Adipocyte (in vitro differentiated cells): ENCODE measurements around the gene EHMT1.

ENCODE experiments used
- DNase-seq: peaks from one replicate; pipeline ENCODE4 v3.0.0-alpha.2; 2015; ENCODE audit warnings: low read depth
- H3K27me3 ChIP-seq: replicated peaks from 2 replicates; pipeline ENCODE4 v1.7.0; 2013; ENCODE audit warnings: mild to moderate bottlenecking, low read length, moderate library complexity; ENCODE audit not compliant: control insufficient read depth, insufficient read depth
- H3K36me3 ChIP-seq: 2 replicates; pipeline ENCODE4 v1.7.0; 2013; ENCODE audit warnings: low read length, mild to moderate bottlenecking, moderate library complexity; ENCODE audit not compliant: control insufficient read depth, insufficient read depth, severe bottlenecking
- H3K4me1 ChIP-seq: 2 replicates; pipeline ENCODE4 v1.7.0; 2013; ENCODE audit warnings: mild to moderate bottlenecking, low read length, moderate library complexity; ENCODE audit not compliant: control insufficient read depth, insufficient read depth
- H3K4me3 ChIP-seq: 2 replicates; pipeline ENCODE4 v1.7.0; 2013; ENCODE audit warnings: mild to moderate bottlenecking, low read length, moderate library complexity
- H3K9ac ChIP-seq: 2 replicates; pipeline ENCODE4 v1.7.0; 2013; ENCODE audit warnings: mild to moderate bottlenecking, low read length, moderate library complexity
- H3K9me3 ChIP-seq: 2 replicates; pipeline ENCODE4 v1.7.0; 2013; ENCODE audit warnings: mild to moderate bottlenecking, low read length, moderate library complexity; ENCODE audit not compliant: control insufficient read depth

Gene EHMT1

DNA sequence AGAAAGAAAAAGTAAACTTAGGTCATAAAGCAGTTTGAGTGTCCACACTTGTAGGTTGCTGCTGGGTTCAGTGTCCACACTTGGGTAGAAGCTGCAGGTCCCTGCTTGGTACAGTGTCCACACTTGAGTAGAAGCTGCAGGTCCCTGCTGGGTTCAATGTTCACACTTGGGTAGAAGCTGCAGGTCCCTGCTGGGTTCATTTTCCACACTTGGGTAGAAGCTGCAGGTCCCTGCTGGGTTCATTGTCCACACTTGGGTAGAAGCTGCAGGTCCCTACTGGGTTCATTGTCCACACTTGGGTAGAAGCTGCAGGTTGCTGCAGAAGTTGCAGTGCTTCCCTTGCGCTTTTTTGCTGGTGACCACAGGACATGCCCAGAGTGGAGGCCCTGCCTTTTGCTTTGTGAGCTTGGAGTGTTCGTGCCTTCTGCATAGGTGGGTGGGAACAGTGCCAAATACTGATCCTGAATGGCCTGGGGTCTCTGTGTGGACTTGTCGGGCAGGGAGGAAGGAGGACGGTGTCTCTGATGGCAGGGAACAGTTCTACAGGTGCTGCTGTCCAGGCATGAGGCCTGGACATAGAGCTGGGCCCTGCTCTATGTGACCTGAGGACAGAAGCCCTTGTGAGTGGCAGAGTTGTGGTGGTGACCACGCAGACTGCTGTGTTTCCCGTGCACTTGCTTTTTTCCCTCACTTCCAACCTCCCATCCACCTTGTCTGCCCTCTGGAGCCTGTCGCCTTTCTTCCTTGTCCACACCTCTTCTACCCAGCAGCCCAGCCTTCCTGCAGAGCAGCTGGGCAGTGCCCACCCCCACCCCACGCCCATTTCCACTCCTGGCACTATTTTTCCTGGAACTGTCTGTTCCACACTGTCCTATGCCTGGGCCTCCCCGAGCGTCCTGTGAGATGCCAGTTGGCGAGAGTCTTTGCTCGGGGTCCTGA is 120.8 kb downstream of the EHMT1 start:
- no peaks in the 10 kb centered on the region for H3K27me3 ChIP-seq

DNA sequence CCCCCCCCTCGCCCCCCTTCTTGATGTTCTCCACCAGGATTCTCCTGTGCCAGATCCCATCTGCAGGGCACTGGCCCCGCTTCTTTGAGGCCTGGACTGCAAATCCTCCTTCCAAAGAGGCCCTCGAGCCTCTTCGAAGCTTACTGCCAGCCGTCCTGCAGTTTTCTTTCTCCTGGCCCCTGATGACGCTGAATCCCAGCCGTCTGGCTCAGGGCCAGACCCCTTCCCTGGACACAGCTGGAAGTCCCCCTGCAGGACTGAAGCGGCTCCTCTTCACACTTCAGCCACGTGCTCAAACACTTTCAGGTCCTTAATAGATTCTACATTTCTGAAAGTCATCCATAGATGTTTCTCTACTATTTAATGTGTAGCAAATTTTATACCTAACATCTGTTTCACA is 121.5 kb downstream of the EHMT1 start:
- H3K4me3 ChIP-seq, result no peak overlapping the region
- peak; percentile 22 for DNase-seq
- no peaks in the 10 kb centered on the region for H3K9me3 ChIP-seq
- peaks cover 38% of the 10 kb centered on the region for H3K36me3 ChIP-seq
- no peaks in the 10 kb centered on the region for H3K27me3 ChIP-seq
- no peaks in the 10 kb centered on the region for H3K4me1 ChIP-seq
- H3K9ac ChIP-seq, result no peak overlapping the region

More for the DNA sequence above, 120.8 kb downstream of the EHMT1 start:
- Histone ChIP-seq H3K4me1 (no peaks in the 10 kb centered on the region), H3K4me3 (no peak overlapping the region), H3K9ac (no peak overlapping the region), H3K36me3 (peaks cover 38% of the 10 kb centered on the region), H3K9me3 (no peaks in the 10 kb centered on the region)
- no peak for DNase-seq

GRCh38 chr9:137741330-137741729 is 122.5 kb downstream of the EHMT1 start:
- H3K9ac ChIP-seq, result no peak overlapping the region
- no peaks in the 10 kb centered on the region for H3K27me3 ChIP-seq
- H3K4me1 ChIP-seq, result no peaks in the 10 kb centered on the region
- H3K9me3 ChIP-seq, result no peaks in the 10 kb centered on the region
- peaks cover 37% of the 10 kb centered on the region for H3K36me3 ChIP-seq
- DNase-seq, result no peak
- H3K4me3 ChIP-seq, result no peak overlapping the region

GRCh38 chr9:137742698-137743097 is 123.9 kb downstream of the EHMT1 start:
- Histone ChIP-seq H3K4me1 (no peaks in the 10 kb centered on the region), H3K9me3 (no peaks in the 10 kb centered on the region), H3K36me3 (peaks cover 34% of the 10 kb centered on the region), H3K27me3 (no peaks in the 10 kb centered on the region), H3K4me3 (no peak overlapping the region), H3K9ac (no peak overlapping the region)
- no peak for DNase-seq

DNA sequence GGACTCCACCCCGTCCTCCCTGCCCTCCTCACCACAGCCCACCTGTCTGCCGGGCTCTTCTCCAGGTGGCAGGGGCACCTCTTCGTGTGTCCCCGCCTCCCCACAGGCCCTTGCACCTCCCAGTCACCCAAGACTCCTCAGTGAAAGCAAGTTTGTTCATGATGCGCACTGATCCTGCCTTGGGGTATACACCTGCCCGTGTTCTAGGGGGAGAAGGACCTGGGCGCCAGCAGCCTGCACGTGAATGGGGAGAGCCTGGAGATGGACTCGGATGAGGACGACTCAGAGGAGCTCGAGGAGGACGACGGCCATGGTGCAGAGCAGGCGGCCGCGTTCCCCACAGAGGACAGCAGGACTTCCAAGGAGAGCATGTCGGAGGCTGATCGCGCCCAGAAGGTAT is 124.9 kb downstream of the EHMT1 start:
- no peaks in the 10 kb centered on the region for H3K4me1 ChIP-seq
- H3K4me3 ChIP-seq, result no peak overlapping the region
- no peaks in the 10 kb centered on the region for H3K27me3 ChIP-seq
- no peaks in the 10 kb centered on the region for H3K9me3 ChIP-seq
- peaks cover 34% of the 10 kb centered on the region for H3K36me3 ChIP-seq
- no peak overlapping the region for H3K9ac ChIP-seq
- no peak for DNase-seq

GRCh38 chr9:137744632-137745183 is 125.9 kb downstream of the EHMT1 start:
- Histone ChIP-seq H3K4me1 (peaks cover 4% of the 10 kb centered on the region), H3K4me3 (no peak overlapping the region), H3K36me3 (peaks cover 34% of the 10 kb centered on the region), H3K9ac (no peak overlapping the region), H3K9me3 (no peaks in the 10 kb centered on the region), H3K27me3 (no peaks in the 10 kb centered on the region)
- no peak for DNase-seq

- Histone ChIP-seq H3K4me3 (no peak overlapping the region), H3K4me1 (peaks cover 10% of the 10 kb centered on the region), H3K9me3 (no peaks in the 10 kb centered on the region), H3K36me3 (peaks cover 35% of the 10 kb centered on the region), H3K9ac (no peak overlapping the region), H3K27me3 (no peaks in the 10 kb centered on the region)
- DNase-seq, result peak; percentile 15
Measured at GRCh38 chr9:137745541-137745991, 126.8 kb downstream of the EHMT1 start.

- Histone ChIP-seq H3K27me3 (no peaks in the 10 kb centered on the region), H3K9ac (no peak overlapping the region), H3K9me3 (no peaks in the 10 kb centered on the region), H3K4me1 (peaks cover 13% of the 10 kb centered on the region), H3K36me3 (peaks cover 51% of the 10 kb centered on the region), H3K4me3 (no peak overlapping the region)
- no peak for DNase-seq
Measured at GRCh38 chr9:137748311-137748710, 129.5 kb downstream of the EHMT1 start.

DNA sequence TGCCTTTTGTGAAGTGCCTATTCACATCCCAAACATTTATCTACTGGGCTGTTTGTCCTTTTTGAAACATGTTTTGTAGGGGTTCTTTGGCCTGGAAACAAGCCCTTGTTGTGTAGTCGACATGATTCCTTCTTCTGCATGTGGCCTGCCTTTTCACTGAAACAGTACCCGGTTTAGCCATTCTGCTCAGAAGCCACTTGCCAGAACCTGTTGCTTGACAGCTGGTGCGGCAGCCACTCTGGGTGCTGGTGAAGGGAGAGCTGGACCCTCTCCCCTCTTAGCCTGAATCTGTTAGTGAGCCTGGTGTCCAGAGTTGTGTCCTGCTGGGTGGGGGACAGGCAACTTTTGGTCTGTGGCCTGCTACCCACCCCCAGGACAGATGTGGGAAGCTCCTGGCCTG is 129.9 kb downstream of the EHMT1 start:
- H3K4me3 ChIP-seq, result no peak overlapping the region
- no peaks in the 10 kb centered on the region for H3K9me3 ChIP-seq
- H3K9ac ChIP-seq, result no peak overlapping the region
- no peak for DNase-seq
- peaks cover 13% of the 10 kb centered on the region for H3K4me1 ChIP-seq
- H3K27me3 ChIP-seq, result no peaks in the 10 kb centered on the region
- H3K36me3 ChIP-seq, result peaks cover 46% of the 10 kb centered on the region

DNA sequence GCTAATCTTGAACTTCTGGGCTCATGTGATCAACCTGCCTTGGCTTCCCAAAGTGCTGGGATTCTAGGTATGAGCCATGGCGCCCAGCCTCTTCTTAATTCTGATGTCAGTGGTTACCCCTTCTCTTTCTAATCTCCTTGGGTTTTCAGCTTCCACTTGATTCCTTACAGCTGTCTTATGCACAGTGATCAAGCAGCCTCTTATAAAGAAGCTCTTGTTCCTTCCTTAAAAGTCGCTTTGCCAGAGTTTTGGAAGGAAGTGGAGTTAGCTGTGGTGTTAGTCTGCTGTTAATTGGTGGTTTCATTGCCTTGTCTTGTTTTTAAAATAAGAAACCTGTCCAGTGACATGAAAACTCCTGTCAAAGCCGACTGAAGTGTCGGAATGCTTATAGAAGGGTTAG is 130.7 kb downstream of the EHMT1 start:
- H3K36me3 ChIP-seq, result peaks cover 45% of the 10 kb centered on the region
- no peaks in the 10 kb centered on the region for H3K9me3 ChIP-seq
- H3K9ac ChIP-seq, result no peak overlapping the region
- peaks cover 13% of the 10 kb centered on the region for H3K4me1 ChIP-seq
- H3K27me3 ChIP-seq, result no peaks in the 10 kb centered on the region
- H3K4me3 ChIP-seq, result no peak overlapping the region
- DNase-seq, result no peak

- H3K4me1 ChIP-seq, result peaks cover 13% of the 10 kb centered on the region
- H3K4me3 ChIP-seq, result no peak overlapping the region
- H3K9ac ChIP-seq, result no peak overlapping the region
- no peak for DNase-seq
- H3K36me3 ChIP-seq, result peaks cover 45% of the 10 kb centered on the region
- H3K27me3 ChIP-seq, result no peaks in the 10 kb centered on the region
- H3K9me3 ChIP-seq, result no peaks in the 10 kb centered on the region
Measured at GRCh38 chr9:137750007-137750406, 131.2 kb downstream of the EHMT1 start.
